Stomach (tissue), 9 donors: ENCODE measurements around the gene PCDH1. TPM values are rescaled to one million over a fixed set of nuclear protein-coding genes. Genes with fewer than 3 reads are reported as not detected.

ENCODE experiments used
- DNase-seq, 2 donors: peaks; one replicate each; pipeline versions ENCODE4 v3.0.0 to v3.0.0-alpha.2; 2013 to 2019
- H3K27ac ChIP-seq, 5 donors: fragments of 200-600 bp in 4 of 5; sonication (generic) in 4 of 5; one replicate each; pipeline ENCODE4 v1.5.1; 2013 to 2019; ENCODE audit warnings: mild to moderate bottlenecking in 1 of 5, moderate library complexity in 1 of 5
- H3K27me3 ChIP-seq, 3 donors: fragments of 200-600 bp; sonication (generic); one replicate each; pipeline ENCODE4 v1.5.1; 2017 to 2019; ENCODE audit warnings: mixed run types in 1 of 3
- H3K36me3 ChIP-seq, 4 donors: fragments of 200-600 bp; sonication (generic); 1 replicate in 3 of 4; 2 replicates in 1 of 4; pipeline ENCODE4 v1.5.1; 2016 to 2019
- H3K4me1 ChIP-seq, 4 donors: fragments of 200-600 bp; sonication (generic); one replicate each; pipeline ENCODE4 v1.5.1; 2016 to 2019
- H3K4me3 ChIP-seq, 4 donors: fragments of 200-600 bp; sonication (generic) in 3 of 4; one replicate each; pipeline ENCODE4 v1.5.1; 2016 to 2019; ENCODE audit warnings: mild to moderate bottlenecking in 1 of 4
- H3K9me3 ChIP-seq, 4 donors: fragments of 200-600 bp; sonication (generic); one replicate each; pipeline ENCODE4 v1.5.1; 2016 to 2019
- EP300 ChIP-seq: sonication (generic); formaldehyde crosslinking; IDR thresholded peaks from one replicate; pipeline ENCODE4 v1.6.1; 2017; ENCODE audit warnings: antibody characterized with exemption
- POLR2A ChIP-seq, 4 donors: fragments of 450-650 bp; IDR thresholded peaks; one replicate each; pipeline ENCODE4 v1.6.1; 2016; ENCODE audit warnings: antibody characterized with exemption in 4 of 4, control low read depth in 2 of 4, mild to moderate bottlenecking in 1 of 4, moderate library complexity in 1 of 4
- POLR2AphosphoS5 ChIP-seq, 3 donors: sonication (generic); formaldehyde crosslinking; IDR thresholded peaks; one replicate each; pipeline ENCODE4 v1.6.1; 2016; ENCODE audit warnings: antibody characterized with exemption in 3 of 3
- WGBS, 5 donors: extraction: QIAGEN DNeasy Blood & Tissue Kit in 3 of 5; methylation state at CpG; one replicate each; pipeline versions ENCODE4 v1.1.5 to v1.1.7; 2013 to 2018; 5-methylcytosine and 5-hydroxymethylcytosine counted together
- intact Hi-C: fragments of 100-400 bp; cut with DNase I; formaldehyde crosslinking; loops from one replicate; pipeline ENCODE4 v1.15.1; 2023; ENCODE audit warnings: low total_unique reads
- polyA plus RNA-seq, 3 donors: library from polyadenylated mRNA; stranded (reverse); fragments of 200-250 nt; gene quantifications; one replicate each; pipeline ENCODE4 v1.2.3, GENCODE V29; 2013
- total RNA-seq, 5 donors: library from RNA; depleted of rRNA; stranded (reverse); fragments of >200 nt; gene quantifications; one replicate each; pipeline versions ENCODE4 v1.1.0 to v1.2.3, GENCODE V29; 2014 to 2016
- TF ChIP-seq, protein P1 (sequence below), 7 experiments: fragments of 450-650 bp in 4 of 7; fragments of 200-600 bp in 3 of 7; sonication (generic) in 3 of 7; IDR thresholded peaks; one replicate each; pipeline ENCODE4 v1.5.1; 2016 to 2019; ENCODE audit warnings: antibody characterized with exemption in 7 of 7, control low read depth in 2 of 7, mild to moderate bottlenecking in 1 of 7
- donor health status: healthy with polysubstance abuse.
- donor health status: Bipolar disorder and iron deficiency.
- donor health status: healthy.

Gene PCDH1
- total and polyA plus RNA-seq, 8 donors: 8.7 to 96.9 (median 43.6) TPM

DNA sequence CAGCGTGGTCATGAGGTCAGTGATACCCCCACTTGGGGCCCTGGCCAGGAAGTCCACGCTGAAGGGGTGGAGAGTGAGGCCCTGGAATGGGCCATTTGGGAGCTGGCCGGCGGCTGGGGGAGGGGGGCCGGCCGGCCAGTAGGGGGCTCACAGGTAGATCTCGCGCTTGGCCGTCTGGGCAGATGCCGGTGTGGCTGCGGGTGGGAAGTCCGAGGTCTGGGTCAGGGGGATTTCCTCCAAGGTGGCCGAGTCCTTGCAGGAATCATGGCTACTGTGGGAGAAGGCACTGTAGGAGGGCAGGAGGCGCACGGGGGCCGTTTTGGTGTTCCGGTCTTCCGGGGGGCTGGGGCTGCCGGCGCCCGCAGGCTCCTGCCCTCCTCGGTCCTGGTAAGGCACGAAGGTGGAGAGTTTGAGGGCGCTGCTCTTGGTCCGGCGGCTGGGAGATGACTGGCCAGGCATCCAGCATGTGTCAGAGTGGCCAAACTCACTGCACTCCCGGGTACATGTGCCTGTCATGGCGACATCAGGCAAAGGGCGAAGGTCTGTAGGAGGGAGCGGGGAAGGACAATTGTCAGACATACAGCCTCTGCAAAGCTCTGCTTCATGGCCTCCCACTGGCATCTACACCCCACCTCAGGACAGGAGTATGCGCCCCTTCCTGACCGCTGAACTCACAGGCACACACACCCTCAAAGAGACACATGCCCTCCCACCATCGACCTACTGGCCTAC is 24.1 kb downstream of the PCDH1 start:
- 80 to 87% (median 81%) methylated on average over 23 to 33 of the region's 33 CpGs for WGBS, 5 donors
- no peak for DNase-seq
- TF ChIP-seq, protein P1, sequence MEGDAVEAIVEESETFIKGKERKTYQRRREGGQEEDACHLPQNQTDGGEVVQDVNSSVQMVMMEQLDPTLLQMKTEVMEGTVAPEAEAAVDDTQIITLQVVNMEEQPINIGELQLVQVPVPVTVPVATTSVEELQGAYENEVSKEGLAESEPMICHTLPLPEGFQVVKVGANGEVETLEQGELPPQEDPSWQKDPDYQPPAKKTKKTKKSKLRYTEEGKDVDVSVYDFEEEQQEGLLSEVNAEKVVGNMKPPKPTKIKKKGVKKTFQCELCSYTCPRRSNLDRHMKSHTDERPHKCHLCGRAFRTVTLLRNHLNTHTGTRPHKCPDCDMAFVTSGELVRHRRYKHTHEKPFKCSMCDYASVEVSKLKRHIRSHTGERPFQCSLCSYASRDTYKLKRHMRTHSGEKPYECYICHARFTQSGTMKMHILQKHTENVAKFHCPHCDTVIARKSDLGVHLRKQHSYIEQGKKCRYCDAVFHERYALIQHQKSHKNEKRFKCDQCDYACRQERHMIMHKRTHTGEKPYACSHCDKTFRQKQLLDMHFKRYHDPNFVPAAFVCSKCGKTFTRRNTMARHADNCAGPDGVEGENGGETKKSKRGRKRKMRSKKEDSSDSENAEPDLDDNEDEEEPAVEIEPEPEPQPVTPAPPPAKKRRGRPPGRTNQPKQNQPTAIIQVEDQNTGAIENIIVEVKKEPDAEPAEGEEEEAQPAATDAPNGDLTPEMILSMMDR (IDR thresholded peaks at IDR 0.05): no peak
- no peak for TF ChIP-seq EP300
- no peak for TF ChIP-seq POLR2A (IDR thresholded peaks at IDR 0.05)
- no peak for TF ChIP-seq POLR2AphosphoS5 (IDR thresholded peaks at IDR 0.05)
- Histone ChIP-seq H3K9me3 (no peaks in the 10 kb centered on the region), H3K27ac (no peak overlapping the region), H3K4me1 (peaks cover 14 to 43% (median 37%) of the 10 kb centered on the region in 4 donors), H3K27me3 (no peaks in the 10 kb centered on the region), H3K36me3 (peaks cover 3 to 29% (median 16%) of the 10 kb centered on the region in 4 donors), H3K4me3 (no peak overlapping the region)
- intact Hi-C loops: no loop called here

DNA sequence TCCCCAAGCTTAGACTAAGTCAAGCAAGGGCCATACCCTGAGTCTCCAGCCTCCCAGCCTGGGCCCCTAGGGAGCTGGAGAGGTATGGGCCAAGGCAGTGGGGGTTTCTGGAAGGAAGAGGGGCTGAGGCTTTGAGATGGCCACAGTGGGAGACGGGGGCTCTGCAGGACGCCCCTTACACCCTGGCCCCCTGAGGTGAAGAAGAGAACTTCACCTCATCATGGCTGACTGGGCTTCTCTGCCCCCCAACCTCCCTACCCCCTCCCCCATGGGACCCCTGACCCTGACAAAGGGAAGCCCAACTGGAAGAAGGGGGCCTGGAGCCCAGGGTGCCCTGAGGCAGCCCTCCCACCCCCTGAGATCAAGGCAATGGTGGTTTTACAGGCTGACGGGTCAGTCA is 25.8 kb downstream of the PCDH1 start:
- Histone ChIP-seq H3K27me3 (no peaks in the 10 kb centered on the region), H3K36me3 (peaks cover 3 to 29% (median 16%) of the 10 kb centered on the region in 4 donors), H3K4me3 (no peak overlapping the region), H3K9me3 (no peaks in the 10 kb centered on the region), H3K4me1 (peaks cover 20 to 45% (median 38%) of the 10 kb centered on the region in 4 donors), H3K27ac (peak overlapping the region in 2 of 5 donors; percentile 20 to 96)
- TF ChIP-seq POLR2A (IDR thresholded peaks at IDR 0.05): no peak
- no peak for TF ChIP-seq EP300
- TF ChIP-seq, protein P1 (IDR thresholded peaks at IDR 0.05): no peak
- no peak for TF ChIP-seq POLR2AphosphoS5 (IDR thresholded peaks at IDR 0.05)
- intact Hi-C loops: no loop called here
- WGBS, 5 donors: 63 to 85% (median 76%) methylated on average over 2 to 3 of the region's 3 CpGs
- no peak for DNase-seq

DNA sequence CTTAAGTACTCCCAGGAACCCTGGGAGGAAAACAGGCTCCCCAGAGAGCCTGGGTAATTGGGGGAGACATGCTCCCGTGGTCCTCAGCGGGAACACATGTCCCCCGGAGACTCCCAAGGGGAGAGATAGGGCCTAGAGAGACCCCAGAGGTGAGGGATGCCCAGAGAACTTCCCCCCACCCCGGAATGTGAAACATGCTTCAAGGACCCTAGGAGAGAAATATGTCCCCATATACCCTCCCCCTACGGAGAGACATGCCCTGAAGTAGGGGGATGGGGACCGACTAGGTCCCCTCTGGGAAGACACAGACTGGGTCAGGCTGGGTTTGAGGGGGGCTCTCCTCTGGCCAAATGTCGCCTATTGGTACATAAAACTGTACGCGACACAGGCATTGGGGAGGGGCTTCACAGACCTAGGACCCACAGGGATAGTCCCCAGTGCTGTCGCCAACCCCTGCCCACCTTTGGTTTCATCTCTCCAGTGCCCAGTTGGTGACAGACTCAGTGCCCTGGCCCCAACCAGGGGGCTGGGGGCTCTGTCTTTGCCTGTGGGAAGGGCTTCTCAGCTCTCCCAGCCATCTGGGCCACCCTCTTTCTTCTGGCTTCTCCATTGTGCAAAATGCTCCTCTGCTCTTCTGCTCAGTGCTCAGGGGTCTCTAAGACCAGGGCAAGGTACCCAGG is 26.9 kb downstream of the PCDH1 start:
- intact Hi-C loops: no loop called here
- H3K27me3 ChIP-seq: no peaks in the 10 kb centered on the region
- H3K27ac ChIP-seq: peak overlapping the region; percentile 94 to 99 (median 96)
- H3K4me3 ChIP-seq: peak overlapping the region in 1 of 4 donors; percentile 62
- H3K4me1 ChIP-seq: peaks cover 23 to 52% (median 40%) of the 10 kb centered on the region in 4 donors
- no peaks in the 10 kb centered on the region for H3K9me3 ChIP-seq
- peaks cover 3 to 21% (median 16%) of the 10 kb centered on the region in 4 donors for H3K36me3 ChIP-seq
- DNase-seq: no peak
- 80 to 86% (median 81%) methylated on average over 7 to 10 of the region's 10 CpGs for WGBS, 5 donors
- TF ChIP-seq EP300 (no peak), POLR2A (IDR thresholded peaks at IDR 0.05) (no peak), POLR2AphosphoS5 (IDR thresholded peaks at IDR 0.05) (no peak)
- TF ChIP-seq, protein P1 (IDR thresholded peaks at IDR 0.05): no peak

DNA sequence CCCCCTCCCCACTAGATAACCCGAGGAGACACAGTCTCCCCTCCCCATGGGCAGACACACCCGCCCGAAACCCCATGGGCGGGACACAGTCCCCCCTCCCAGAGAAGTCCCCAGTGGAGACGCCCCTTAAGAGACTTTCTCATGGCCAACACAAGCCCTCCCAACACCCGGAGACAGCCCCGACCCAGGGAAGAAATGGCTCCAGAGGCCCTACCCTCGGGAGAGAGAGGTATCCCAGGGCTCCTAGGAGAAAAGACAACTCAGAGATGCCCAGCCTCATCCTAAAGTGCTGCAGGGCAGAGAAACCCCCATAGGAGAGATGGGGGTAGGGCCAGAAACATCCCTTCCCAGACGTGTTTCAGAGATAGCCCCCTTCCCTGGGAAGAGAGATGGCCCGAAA is 27.4 kb downstream of the PCDH1 start:
- peak in 1 of 2 donors; percentile 50 for DNase-seq
- Histone ChIP-seq H3K4me3 (peak overlapping the region; percentile 56 to 66 (median 64)), H3K27ac (peak overlapping the region; percentile 94 to 99 (median 96)), H3K27me3 (no peaks in the 10 kb centered on the region), H3K4me1 (peaks cover 28 to 54% (median 40%) of the 10 kb centered on the region in 4 donors), H3K9me3 (no peaks in the 10 kb centered on the region), H3K36me3 (peaks cover 3 to 21% (median 16%) of the 10 kb centered on the region in 4 donors)
- TF ChIP-seq, protein P1 (IDR thresholded peaks at IDR 0.05): no peak
- no peak for TF ChIP-seq POLR2A (IDR thresholded peaks at IDR 0.05)
- intact Hi-C loops: no loop called here
- WGBS, 5 donors: 17 to 29% (median 26%) methylated on average over 9 to 10 of the region's 10 CpGs
